D341Med (cell line): Measurements from ENCODE around the gene UBN2.

Experiments used
- DNase-seq: peaks from one replicate; pipeline ENCODE4 v3.0.0; 2012; ENCODE audit warnings: low spot score

UBN2 gene

DNA sequence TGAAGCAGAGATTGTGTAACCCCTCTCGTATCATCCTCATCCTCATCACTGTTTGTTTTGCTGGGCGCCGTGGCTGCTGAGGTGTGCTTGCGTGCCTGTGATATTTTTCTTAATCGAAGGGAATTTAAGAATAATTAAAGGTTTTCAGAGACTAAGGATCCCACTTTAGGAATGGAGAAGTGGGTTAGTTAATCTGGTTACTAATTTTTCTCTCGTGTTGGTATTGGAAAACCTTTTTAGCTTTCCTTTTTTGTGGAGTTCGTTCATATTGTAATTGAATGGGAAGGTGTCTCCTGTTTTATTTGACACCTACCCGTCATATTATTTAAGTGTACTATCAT, 1.3 kb downstream of the UBN2 start:
- no peak for DNase-seq

DNA sequence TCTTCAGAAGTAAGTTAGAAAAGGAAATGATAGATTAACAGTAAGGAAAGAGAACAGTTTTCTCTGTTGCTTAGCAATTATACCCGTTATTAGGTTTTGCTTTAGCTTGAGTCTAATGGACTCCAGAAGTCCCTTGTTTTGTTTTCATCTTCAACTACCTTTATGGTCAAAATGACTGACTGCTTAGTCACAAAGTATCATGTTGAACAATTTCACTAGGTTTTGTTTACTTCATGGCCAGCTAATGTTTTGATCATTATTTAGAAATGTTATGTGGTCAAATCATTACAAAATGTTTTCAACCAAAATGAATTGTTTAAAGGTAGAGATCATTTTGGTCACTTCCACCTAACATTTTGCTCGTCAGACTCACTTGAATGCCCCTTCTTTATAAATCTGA, 1.9 kb downstream of the UBN2 start:
- DNase-seq = no peak

GRCh38 chr7:139241258-139241657, 10.2 kb downstream of the UBN2 start:
- DNase-seq = no peak

- no peak for DNase-seq
Observed at GRCh38 chr7:139242741-139243281, 11.8 kb downstream of the UBN2 start.

DNA sequence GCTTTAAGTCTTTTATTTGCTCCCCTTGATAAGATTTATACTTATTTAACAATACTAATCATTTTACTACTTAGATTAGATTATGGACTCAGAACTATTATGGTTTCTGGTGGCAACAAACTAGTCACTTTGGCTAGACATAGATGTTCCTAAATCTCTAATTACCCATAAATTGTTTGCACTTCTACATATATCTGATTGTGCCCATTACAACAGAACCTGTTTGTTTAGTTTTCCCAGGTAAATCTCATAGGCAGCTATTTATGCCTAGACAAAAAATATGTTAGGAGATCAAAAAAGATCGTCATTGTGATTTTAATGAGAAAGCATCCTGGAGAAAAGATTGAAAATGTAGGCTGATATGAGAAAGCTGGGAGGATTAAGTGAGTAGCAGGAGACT, 14.4 kb downstream of the UBN2 start:
- no peak for DNase-seq

DNA sequence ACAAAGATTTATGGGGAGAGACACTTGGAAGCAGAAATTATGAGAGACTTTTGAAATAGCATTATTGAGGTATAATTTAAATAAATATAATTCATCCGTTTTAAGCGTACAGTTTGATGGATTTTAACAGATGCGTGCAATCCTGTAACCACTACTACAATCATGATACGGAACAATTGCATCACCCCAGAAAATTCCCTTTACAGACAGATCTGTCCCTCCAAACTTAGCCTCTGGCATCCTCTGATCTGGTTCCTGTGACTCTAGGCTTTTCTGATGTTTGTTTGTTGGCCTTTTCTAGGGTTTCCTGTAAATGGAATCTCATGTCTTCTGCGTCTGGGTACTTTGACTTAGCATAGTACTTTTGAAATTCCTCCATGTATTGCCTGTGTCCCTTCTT, 15.5 kb downstream of the UBN2 start:
- DNase-seq = no peak

DNA sequence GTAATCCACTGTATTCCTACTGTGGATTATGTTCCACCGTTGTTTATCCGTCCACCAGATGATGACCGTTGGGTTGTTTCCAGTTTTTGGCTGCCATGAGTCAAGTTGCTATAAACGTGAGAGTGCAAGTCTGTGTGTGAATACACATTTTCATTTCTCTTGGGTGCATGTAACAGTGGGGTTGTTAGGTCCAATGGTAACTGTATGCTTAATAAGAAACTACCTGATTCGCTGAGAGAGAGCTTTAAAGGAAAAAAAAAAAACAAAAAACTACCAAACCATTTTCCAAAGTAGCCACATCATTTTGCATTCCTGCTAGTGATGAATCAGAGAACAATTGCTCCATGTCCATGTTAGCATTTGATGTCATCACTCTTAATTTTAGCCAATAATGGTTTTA, 15.9 kb downstream of the UBN2 start:
- DNase-seq = no peak

GRCh38 chr7:139249179-139249810, 18.3 kb downstream of the UBN2 start:
- DNase-seq = no peak

DNA sequence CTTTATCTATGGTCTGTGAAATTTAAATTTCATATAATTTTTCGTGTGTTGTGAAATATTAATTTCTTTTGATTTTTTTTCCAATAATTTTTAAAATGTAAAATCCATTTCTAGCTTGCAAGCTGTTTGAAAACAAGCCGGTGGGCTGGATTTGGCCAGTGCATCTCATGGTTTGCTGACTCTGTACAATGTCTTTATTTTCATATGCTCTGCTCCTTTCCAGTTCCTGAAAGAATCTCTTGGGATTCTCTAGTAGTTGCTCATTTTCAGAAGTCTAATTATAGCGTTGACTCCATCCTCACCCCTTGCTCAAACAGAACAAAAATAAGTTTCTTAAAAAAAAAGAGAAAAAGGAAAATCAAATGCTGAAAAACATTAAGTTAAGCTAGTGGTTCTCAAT, 21.4 kb downstream of the UBN2 start:
- DNase-seq = no peak

DNA sequence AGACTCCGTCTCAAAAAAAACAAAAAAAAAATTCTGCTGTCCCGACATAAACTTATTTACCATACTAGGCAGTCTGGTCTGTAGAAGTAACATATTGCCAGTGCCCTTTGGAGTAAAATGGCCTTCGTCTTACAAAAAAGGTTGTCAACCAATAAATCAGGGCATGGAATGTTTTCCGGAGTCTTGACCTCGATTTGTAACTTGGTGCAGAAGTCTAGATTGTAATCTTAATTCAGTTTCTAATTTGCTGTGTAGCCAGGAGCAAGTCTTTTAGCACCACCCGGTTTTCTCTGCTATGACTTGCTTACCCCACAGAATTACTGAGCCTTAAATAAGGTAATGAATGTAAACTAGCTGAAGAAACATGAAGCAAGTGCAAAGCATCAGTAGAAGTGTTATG, 23.2 kb downstream of the UBN2 start:
- DNase-seq = no peak

- no peak for DNase-seq
Observed at GRCh38 chr7:139254728-139255127, 23.7 kb downstream of the UBN2 start.

DNA sequence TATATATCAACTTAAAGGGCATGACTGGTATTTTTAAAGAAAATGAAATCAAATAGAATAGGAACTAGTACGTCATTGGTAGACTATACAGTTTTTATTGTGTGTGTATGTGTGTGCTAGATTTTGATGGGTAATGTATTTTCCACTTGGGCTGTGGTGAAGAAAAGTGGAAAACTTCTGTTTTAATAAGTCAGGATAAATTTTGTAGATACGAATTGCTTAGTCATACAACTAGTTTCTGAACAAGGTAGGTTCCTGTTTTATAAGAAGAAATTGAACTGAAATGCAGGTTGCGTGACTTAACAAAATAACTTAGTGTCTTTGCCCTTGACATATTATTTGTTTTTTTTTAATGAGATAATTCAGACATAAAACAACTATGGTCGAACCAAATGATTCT, 24.3 kb downstream of the UBN2 start:
- no peak for DNase-seq

DNA sequence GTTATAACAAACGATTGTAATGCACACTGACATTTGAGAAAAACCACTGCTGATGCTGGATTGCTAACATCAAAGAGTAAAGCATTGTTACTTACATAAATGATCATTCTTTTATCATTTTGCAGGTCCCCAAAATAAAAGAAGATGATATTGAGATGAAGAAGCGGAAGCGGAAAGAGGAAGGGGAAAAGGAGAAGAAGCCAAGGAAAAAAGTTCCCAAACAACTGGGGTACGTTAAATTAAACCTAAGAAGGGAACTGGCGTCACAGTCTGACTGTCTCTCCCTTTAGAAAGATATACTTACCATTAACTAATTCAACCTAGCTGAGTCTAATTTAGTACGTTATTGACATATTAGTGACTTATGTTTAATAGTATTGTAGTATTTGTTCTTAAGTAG, 28.1 kb downstream of the UBN2 start:
- no peak for DNase-seq

DNA sequence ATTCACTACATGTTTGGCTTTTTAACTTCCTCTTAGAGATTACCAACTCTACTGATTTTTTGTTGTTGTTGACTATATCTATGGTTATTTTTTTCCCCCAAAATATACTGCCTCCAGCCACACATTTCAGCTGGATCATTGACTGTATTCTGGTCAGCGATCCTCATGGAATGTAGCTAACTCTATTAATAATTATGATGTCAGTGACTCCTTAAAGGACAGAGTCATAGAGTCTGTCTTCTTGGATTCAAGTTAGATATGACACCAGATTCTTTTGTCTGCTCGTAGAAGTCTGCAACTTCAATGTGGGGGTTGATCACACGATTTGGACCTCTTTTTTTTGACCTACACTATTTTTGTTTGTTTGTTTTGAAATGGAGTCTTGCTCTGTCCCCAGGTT, 33.2 kb downstream of the UBN2 start:
- DNase-seq = no peak

GRCh38 chr7:139265673-139266072, 34.6 kb downstream of the UBN2 start:
- DNase-seq = no peak

DNA sequence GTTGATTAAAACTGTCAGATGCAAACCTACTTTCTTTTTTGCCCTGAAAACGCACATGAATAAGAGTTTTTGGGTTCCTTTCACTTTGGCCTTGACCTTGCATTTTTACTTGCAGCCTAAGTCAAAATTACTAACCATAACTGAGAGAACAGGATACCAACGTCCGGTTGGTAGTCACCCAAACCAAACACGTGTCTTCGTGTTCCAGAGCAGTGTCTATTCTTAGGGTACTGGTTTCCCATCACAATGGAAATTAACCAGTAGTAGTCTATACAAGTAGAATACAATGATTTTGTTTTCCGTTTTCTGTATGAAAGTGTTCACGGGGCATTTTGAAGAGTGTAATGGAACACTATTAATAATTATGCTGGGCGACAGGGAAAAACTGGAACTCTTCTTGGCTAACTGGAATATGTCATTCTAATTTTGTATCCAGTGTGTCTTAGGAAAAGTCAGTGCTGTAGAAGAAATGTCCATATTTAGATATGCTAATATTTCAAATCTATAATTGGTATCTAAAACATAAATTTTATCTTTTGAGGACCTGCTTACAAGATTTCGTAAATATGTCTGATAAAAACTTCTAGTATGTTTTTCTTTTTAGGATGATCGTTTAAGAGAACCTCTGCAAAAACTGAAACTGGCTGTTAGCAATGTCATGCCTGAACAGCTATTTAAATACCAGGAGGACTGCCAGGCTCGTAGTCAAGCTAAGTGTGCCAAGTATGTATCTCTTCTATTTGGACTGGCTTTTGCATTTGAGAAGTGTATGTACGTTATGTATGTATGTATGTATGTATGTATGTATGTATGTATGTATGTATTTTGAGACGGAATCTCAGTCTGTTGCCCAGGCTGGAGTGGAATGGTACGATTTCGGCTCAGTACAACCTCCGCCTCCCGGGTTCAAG, 40.9 kb downstream of the UBN2 start:
- no peak for DNase-seq

DNA sequence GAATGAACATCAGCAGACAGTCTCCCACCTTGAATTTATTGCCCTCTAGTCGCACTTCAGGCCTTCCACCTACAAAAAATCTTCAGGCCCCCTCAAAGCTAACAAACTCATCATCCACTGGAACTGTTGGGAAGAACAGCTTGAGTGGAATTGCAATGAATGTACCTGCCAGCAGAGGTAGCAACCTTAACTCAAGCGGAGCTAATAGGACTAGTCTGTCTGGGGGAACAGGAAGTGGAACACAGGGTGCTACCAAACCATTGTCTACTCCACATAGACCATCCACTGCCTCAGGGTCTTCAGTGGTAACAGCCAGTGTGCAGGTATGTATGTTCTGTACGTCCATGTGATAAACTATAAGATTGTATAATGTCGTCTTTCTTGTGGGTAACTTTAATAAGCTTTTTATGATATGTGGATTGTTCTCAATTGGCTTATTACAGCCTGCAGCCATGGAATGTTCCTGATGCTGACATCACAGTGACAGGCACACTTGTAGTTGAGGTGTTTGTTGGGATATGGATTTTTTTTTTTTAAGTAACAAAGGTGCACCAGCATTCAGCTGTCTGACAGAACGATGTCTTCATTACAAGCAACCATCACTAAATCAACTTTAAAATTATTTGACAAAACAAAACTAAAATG, 53.3 kb downstream of the UBN2 start:
- DNase-seq = no peak

- DNase-seq = no peak
Observed at GRCh38 chr7:139286144-139286543, 55.1 kb downstream of the UBN2 start.

DNA sequence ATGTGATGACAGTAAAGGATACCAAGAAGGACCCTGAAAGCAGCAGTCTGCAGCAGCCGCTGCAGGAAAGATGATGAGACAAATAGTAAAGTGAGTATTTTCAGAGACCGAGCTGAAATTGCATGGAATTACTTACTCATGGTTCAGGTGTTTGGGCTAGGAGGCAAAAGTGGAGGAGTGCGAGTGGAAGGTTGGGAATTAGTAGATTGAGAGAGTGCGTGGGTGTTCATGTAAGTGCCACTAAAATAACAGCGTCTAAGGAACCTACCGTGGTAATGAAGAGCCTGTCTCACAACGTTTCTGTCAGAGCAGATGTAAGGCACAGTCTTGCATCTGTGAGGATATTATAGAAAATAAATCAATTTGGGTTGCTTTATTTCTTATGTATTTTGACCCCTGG, 61.8 kb downstream of the UBN2 start:
- DNase-seq = no peak

GRCh38 chr7:139293534-139293933, 62.5 kb downstream of the UBN2 start:
- no peak for DNase-seq

- no peak for DNase-seq
Observed at GRCh38 chr7:139294241-139294640, 63.2 kb downstream of the UBN2 start.

DNA sequence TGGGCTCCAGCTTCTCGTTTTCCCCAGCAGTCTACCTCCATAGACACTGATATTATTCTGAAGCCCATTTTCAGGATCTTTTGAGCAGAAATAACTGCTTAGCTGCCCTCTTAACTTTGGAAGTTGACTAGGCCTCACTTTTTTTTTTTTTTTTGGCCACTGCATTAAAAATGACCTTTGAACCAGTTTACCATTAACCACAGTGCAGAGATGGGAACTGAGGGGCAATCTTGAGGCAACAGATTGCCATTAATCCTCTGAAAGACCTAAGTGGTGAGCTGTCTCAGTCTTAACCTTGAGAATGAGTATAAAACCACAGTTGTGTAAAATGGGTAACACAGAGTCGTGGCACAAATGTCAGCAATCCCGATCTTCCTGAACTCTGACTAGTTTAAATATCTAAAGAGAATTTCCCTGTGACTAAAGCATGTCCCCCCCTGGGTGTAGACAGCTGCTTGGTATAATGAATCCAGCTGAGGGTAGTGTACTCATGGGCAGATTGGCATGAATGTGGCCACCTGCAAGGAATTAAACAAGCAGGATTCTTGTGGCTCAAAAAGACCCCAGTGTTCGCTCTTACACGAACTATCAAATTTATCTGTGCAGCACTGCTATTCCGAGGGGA, 64.0 kb downstream of the UBN2 start:
- DNase-seq = no peak

GRCh38 chr7:139297795-139298194, 66.8 kb downstream of the UBN2 start:
- no peak for DNase-seq
